Measurements from ENCODE around the gene TSFM.
A peak's percentile ranks its signal among the peaks of the same experiment; 100 is the strongest.

TSFM gene

GRCh38 chr12:57741413-57741789 is 41.2 kb upstream of the TSFM start:
- no peak for DNase-seq (ENCODE audit: low spot score in 2 of 2)
- H3K4me3 ChIP-seq = no peak overlapping the region

DNA sequence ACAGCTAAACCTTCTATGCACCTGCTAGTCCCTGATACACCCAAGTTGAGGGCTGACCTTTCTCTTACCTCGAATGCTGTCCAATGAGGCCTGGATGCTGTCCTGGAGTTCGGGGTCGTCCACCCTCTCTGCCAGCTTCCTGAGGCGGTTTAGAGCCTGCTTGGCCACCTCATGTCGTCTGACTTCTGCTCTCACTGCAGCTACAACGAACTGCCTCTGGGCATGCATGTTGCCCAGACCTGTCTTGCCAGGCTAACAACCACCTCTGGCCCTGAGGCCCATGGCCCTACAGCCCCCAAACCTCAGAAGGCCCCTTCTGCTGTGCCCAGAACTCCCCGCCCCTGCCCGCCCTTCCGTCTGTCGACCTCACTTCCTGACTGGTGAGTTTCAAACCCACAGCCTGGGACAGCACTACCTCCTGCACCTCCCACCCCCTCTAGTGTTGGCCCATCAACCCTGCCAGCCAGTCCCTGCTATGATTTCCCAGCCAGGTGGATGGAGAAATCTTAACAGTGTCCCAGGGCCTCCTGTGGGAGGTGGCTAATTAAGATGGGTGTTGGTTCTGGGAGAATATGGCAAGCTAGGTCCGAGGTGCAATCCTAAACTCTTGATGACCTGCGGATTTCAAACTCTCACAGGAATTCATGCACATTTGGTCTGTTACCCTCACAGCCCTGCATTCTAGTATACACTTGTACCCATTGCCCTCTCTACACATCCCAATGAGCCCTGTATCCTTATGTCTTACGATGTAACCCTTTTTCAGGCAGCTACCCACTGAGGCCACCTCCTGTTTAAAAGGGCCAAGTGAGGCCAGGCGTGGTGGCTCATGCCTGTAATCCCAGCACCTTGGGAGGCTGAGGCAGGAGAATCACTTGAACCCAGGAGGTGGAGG is 40.5 kb upstream of the TSFM start:
- peaks cover 2% of the 10 kb centered on the region for H3K36me3 ChIP-seq (replicated peaks)
- no peak overlapping the region for H3K4me3 ChIP-seq
- no peak for DNase-seq (ENCODE audit: low spot score in 2 of 2)
- peaks cover 13% of the 10 kb centered on the region for H3K4me1 ChIP-seq
- in situ Hi-C loops (cut with MboI; ENCODE audit: low sequenced_read_pairs) = no loop called here
- H3K9me3 ChIP-seq = no peaks in the 10 kb centered on the region
- peaks cover 7% of the 10 kb centered on the region for H3K27me3 ChIP-seq (ENCODE audit: low read depth)

More at GRCh38 chr12:57741413-57741789, 41.2 kb upstream of the TSFM start:
- Histone ChIP-seq H3K9me3 (no peaks in the 10 kb centered on the region), H3K36me3 (replicated peaks) (no peaks in the 10 kb centered on the region), H3K4me1 (peaks cover 13% of the 10 kb centered on the region), H3K27me3 (ENCODE audit: low read depth) (peaks cover 7% of the 10 kb centered on the region)
- in situ Hi-C loops (cut with MboI; ENCODE audit: low sequenced_read_pairs) = no loop called here

GRCh38 chr12:57743769-57744168 is 38.8 kb upstream of the TSFM start:
- Histone ChIP-seq H3K4me1 (peaks cover 13% of the 10 kb centered on the region), H3K9me3 (no peaks in the 10 kb centered on the region), H3K36me3 (replicated peaks) (peaks cover 18% of the 10 kb centered on the region), H3K27me3 (ENCODE audit: low read depth) (peaks cover 7% of the 10 kb centered on the region), H3K4me3 (no peak overlapping the region; the same call in 1 of the 2 replicates)
- in situ Hi-C loops (cut with MboI; ENCODE audit: low sequenced_read_pairs) = no loop called here
- DNase-seq (ENCODE audit: low spot score in 2 of 2) = no peak

GRCh38 chr12:57744194-57744776 is 38.3 kb upstream of the TSFM start:
- in situ Hi-C loops (cut with MboI; ENCODE audit: low sequenced_read_pairs) = no loop called here
- H3K4me3 ChIP-seq = peak overlapping the region; percentile 65
- DNase-seq (ENCODE audit: low spot score in 2 of 2) = peak in 1 of 2 experiments; percentile 83

GRCh38 chr12:57744777-57745484 is 37.7 kb upstream of the TSFM start, which contains the start of gene TSPAN31:
TSPAN31 (plus strand) TSS chr12:57745039; CDS start chr12:57745155, 116 bp downstream.
- Histone ChIP-seq H3K36me3 (replicated peaks) (peaks cover 27% of the 10 kb centered on the region), H3K4me1 (peaks cover 13% of the 10 kb centered on the region), H3K9me3 (no peaks in the 10 kb centered on the region), H3K27me3 (ENCODE audit: low read depth) (peaks cover 7% of the 10 kb centered on the region), H3K4me3 (peak within 1 kb of the TSS; percentile 65)
- in situ Hi-C loops (cut with MboI; ENCODE audit: low sequenced_read_pairs) = no loop called here
- DNase-seq (ENCODE audit: low spot score in 2 of 2) = peak; percentile 96 to 97

More at GRCh38 chr12:57744194-57744776, 38.3 kb upstream of the TSFM start:
- H3K9me3 ChIP-seq = no peaks in the 10 kb centered on the region
- H3K27me3 ChIP-seq (ENCODE audit: low read depth) = peaks cover 7% of the 10 kb centered on the region
- H3K4me1 ChIP-seq = peaks cover 13% of the 10 kb centered on the region
- peaks cover 23% of the 10 kb centered on the region for H3K36me3 ChIP-seq (replicated peaks)

DNA sequence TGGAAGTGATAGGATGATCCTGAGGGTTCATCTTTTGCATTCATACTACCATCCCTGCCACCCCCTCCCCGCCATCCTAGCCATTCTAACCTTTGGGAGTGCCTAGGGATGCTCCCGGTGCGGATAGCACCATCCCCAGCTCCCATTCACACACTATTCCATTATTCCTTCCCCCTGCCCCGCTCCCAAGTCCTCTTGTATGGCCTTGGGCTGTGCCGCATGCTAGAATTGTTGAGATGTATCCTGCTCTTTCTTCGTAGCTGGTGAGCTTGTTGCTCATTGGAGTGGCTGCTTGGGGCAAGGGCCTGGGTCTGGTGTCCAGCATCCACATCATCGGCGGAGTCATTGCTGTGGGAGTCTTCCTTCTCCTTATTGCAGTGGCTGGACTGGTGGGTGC is 37.1 kb upstream of the TSFM start:
- H3K4me3 ChIP-seq = peak overlapping the region; percentile 65
- peaks cover 32% of the 10 kb centered on the region for H3K36me3 ChIP-seq (replicated peaks)
- in situ Hi-C loops (cut with MboI; ENCODE audit: low sequenced_read_pairs) = no loop called here
- H3K27me3 ChIP-seq (ENCODE audit: low read depth) = peaks cover 7% of the 10 kb centered on the region
- no peak for DNase-seq (ENCODE audit: low spot score in 2 of 2)
- peaks cover 13% of the 10 kb centered on the region for H3K4me1 ChIP-seq
- H3K9me3 ChIP-seq = no peaks in the 10 kb centered on the region

GRCh38 chr12:57746025-57746424 is 36.6 kb upstream of the TSFM start:
- Histone ChIP-seq H3K4me3 (peak overlapping the region; percentile 65; the same call in 1 of the 2 replicates), H3K27me3 (ENCODE audit: low read depth) (peaks cover 6% of the 10 kb centered on the region), H3K9me3 (no peaks in the 10 kb centered on the region), H3K36me3 (replicated peaks) (peaks cover 37% of the 10 kb centered on the region), H3K4me1 (peaks cover 13% of the 10 kb centered on the region)
- DNase-seq (ENCODE audit: low spot score in 2 of 2) = no peak
- in situ Hi-C loops (cut with MboI; ENCODE audit: low sequenced_read_pairs) = no loop called here

DNA sequence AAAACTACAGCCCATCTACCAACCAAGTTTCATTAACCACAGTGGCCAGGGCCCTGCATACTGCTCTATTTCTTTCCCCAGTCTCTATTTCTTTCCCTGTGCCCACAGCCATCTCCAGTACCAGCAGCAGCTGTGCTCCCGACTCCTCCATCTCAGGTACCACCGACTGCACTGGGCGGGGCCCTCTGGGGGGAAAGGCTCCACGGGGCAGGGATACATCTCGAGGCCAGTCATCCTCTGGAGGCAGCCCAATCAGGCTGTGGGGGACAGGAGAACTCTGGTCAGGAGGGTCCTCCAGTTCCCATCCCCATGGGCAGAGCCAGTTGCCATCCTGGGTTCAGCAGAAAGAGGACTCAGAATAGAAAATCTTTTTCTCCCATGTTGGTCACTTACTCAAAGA is 33.5 kb upstream of the TSFM start:
- Histone ChIP-seq H3K4me3 (no peak overlapping the region), H3K36me3 (replicated peaks) (peaks cover 41% of the 10 kb centered on the region)
- no peak for DNase-seq (ENCODE audit: low spot score in 2 of 2)

GRCh38 chr12:57750561-57751431 is 31.8 kb upstream of the TSFM start:
- no peak for DNase-seq (ENCODE audit: low spot score in 2 of 2)
- Histone ChIP-seq H3K36me3 (replicated peaks) (peaks cover 41% of the 10 kb centered on the region), H3K9me3 (no peaks in the 10 kb centered on the region), H3K27me3 (ENCODE audit: low read depth) (no peaks in the 10 kb centered on the region), H3K4me1 (peaks cover 10% of the 10 kb centered on the region), H3K4me3 (peak overlapping the region; percentile 94)
- in situ Hi-C loops (cut with MboI; ENCODE audit: low sequenced_read_pairs) = no loop called here

More for the DNA sequence above, 33.5 kb upstream of the TSFM start:
- no peaks in the 10 kb centered on the region for H3K9me3 ChIP-seq
- peaks cover 13% of the 10 kb centered on the region for H3K4me1 ChIP-seq
- in situ Hi-C loops (cut with MboI; ENCODE audit: low sequenced_read_pairs) = no loop called here
- no peaks in the 10 kb centered on the region for H3K27me3 ChIP-seq (ENCODE audit: low read depth)

DNA sequence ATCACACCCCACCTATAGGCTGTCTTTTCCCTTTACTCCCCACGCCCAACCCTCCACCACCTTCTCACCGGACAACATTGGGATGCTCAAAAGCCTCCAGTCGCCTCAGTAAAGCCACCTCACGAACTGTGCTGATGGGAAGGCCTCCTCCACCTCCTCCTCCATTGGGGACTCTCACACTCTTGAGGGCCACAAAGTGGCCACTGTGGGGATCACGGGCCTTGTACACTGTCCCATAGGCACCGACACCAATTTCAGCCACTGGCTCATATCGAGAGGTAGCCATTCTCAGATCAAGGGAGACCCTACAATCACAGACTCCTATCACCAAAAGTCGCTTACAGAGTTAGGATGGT is 31.2 kb upstream of the TSFM start:
- in situ Hi-C loops (cut with MboI; ENCODE audit: low sequenced_read_pairs) = no loop called here
- Histone ChIP-seq H3K27me3 (ENCODE audit: low read depth) (no peaks in the 10 kb centered on the region), H3K4me1 (peaks cover 10% of the 10 kb centered on the region), H3K4me3 (peak overlapping the region; percentile 94), H3K36me3 (replicated peaks) (peaks cover 41% of the 10 kb centered on the region), H3K9me3 (no peaks in the 10 kb centered on the region)
- no peak for DNase-seq (ENCODE audit: low spot score in 2 of 2)

GRCh38 chr12:57751788-57752667 is 30.6 kb upstream of the TSFM start, which contains the start of gene CDK4:
CDK4 (minus strand) TSS chr12:57752310; CDS start chr12:57751717, 593 bp downstream.
- Histone ChIP-seq H3K9me3 (no peaks in the 10 kb centered on the region), H3K4me3 (peak within 1 kb of the TSS; percentile 94), H3K4me1 (peaks cover 15% of the 10 kb centered on the region), H3K36me3 (replicated peaks) (peaks cover 42% of the 10 kb centered on the region), H3K27me3 (ENCODE audit: low read depth) (no peaks in the 10 kb centered on the region)
- DNase-seq (ENCODE audit: low spot score in 2 of 2) = peak; percentile 99 to 100
- in situ Hi-C loops (cut with MboI; ENCODE audit: low sequenced_read_pairs) = no loop called here

- Histone ChIP-seq H3K9me3 (no peaks in the 10 kb centered on the region), H3K27me3 (ENCODE audit: low read depth) (no peaks in the 10 kb centered on the region), H3K4me1 (peaks cover 16% of the 10 kb centered on the region), H3K36me3 (replicated peaks) (peaks cover 39% of the 10 kb centered on the region), H3K4me3 (peak overlapping the region; percentile 6; the same call in 1 of the 2 replicates)
- in situ Hi-C loops (cut with MboI; ENCODE audit: low sequenced_read_pairs) = no loop called here
- no peak for DNase-seq (ENCODE audit: low spot score in 2 of 2)
Measured at GRCh38 chr12:57752668-57753000, 30.0 kb upstream of the TSFM start.
